SIG-M5 (cell line): Measurements from ENCODE around the gene ARHGAP24.

Experiments
- DNase-seq: peaks from one replicate; lab custom pipeline; 2025; lab: John Stamatoyannopoulos, UW

The ARHGAP24 gene

DNA sequence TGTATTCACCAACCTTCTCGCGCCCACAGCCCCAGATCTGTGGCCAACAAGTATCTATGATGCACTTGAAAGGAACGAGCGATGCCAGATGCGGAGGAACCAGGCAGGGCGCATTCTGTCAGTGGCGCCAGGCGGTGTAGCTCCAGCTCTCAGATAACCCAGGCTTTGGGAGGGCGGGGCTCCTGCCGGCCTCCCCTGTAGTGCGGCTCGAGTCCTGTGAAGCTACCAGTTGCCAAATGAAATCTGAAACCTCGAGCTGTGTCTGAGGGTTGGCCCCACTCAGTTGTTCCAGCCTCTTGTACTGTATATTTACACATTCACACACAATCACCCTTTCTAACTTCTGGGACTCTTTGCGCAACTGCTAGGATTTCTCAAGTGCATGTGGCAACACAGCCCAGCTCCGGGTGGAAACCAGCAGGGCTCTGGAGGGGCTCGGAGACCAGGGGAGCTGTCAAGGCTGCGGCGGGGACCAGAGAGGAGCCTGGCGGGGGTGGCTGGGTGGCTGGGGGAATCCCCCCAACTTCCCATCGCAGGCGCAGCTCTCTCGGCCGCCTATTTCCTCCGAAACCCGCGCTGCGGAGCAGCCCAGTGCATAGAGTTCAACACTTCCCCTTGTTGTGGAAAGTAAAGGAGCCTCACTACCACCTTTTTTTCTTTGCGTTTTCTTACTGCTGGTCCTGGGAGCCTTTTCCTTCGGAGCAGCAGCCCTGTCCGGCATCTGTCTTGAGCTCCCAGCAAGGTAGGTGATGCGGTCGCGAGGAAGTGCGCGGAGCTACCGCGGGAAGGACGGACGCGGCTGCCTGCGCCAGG is at the start of gene ARHGAP24:
TSS of gene ARHGAP24 (plus strand) at position 333 of the 813 bp plus-strand sequence.
- peak; percentile 56 for DNase-seq

DNA sequence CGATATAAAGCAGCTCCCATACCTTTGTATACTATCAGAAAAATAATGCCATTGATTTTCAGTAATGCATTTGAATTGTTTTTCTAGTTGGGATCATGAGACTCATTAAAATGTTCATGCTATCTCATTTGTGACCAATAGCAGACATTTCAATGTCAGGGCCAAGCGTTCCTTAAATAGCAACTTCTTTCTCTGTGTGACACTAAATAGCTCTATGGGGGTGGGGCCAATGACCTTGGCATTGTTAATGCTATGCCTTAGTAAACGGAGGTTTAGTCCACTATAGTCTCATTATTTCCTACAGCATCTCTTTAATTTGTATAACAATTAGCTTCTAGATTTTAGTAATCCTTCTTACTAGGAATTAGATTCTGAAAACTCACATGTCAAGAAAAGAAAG is 48.6 kb upstream of the ARHGAP24 start:
- DNase-seq: no peak

DNA sequence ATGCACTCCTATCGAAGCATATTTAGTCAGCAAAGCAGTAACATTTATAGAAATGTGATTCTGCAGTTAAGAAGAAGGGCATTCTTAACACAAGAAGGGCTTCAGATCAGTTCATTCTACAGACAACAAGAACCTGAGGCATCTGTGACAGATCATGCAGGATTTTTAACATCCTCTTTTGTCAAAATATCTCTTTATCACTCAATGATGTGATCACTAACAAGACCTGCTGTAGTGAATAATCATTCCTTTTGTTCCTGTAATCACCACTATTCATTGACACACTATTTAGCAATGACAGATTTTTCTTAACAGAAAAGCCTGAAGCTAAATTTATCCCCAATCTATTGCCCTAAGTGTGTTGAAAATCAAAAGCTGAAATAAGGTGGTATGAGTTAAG is 47.8 kb upstream of the ARHGAP24 start:
- no peak for DNase-seq

DNA sequence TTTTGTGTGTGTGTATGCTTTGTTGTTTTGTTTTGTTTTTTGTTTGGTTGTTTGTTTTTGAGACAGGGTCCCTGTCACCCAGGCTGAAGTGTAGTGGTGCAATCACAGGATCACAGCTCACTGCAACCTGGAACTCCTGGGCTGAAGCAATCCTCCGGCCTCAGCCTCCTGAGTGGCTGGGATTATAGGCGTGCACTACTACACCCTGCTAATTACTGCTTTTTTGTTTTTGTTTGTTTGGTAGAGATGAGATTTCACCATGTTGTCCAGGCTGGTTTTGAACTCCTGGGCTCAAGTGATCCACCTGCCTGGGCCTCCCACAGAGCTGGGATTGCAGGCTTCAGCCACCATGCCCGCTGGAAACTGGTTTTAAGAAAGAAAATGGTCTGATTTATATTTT is 44.7 kb upstream of the ARHGAP24 start:
- no peak for DNase-seq

DNA sequence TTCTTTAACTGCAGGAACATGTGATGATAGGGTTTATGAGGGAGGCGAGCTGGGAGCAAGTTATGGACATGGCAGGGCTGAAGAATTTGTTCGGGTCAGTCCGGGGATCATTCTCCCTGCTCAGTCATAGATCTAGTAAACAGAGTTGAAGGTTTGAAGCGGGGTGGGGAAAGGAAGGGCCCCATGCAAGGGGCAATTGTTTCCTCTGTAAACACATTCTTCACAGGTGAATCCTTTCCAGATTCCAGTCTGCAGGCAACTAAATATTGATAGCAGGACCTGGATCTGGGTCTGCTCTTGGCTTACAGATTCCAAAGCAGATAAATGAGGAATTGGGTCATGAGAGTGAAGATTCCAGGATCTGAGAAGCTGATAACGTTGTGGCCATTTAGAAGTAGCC is 44.3 kb upstream of the ARHGAP24 start:
- DNase-seq: no peak

DNA sequence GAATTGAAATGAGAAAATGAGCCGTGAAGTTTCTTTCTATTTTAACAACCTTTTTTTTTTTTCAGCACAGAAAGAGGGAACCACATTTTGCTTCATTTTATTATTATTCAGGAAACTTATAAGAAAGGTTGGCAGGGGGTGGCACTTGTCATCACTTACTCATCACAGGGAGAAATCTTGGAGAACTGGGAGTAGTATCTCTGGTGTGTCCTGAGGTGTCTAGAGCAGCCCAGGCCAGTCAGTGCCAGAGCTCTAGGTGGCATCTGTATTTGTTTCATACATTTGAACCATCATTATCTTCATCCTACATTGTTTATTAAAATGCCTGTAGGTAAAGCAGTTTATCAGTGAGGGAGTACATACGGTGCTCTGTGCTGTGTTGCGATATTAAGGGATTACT is 43.8 kb upstream of the ARHGAP24 start:
- DNase-seq: no peak

DNA sequence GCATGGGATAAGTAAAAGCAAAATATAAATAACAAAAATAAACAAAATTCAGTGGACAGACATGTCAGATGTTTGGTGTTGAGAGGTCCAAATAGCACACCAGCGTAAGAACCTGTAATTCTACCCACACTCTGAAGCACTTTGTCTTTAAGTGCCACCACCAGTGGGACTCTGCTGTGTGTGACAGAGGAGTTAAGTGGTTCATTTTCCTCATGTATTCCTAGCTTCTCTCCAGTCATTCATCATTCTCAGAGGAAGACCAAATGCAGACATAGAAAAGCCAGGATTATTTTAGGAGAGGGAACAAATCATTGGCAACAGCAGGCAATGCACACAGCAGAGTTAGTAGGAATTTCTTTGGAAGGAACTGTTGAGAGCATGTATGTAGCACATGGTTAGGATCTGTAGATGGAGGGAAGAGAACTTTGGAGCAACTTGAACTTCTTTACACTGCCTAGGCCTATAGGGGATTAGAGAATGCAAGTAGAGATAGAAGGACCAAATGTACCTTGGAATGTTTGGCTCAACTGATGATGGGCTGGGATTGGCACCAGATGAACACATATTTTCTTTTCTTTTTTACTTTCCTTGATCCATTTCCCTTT is 43.0 kb upstream of the ARHGAP24 start:
- no peak for DNase-seq

DNA sequence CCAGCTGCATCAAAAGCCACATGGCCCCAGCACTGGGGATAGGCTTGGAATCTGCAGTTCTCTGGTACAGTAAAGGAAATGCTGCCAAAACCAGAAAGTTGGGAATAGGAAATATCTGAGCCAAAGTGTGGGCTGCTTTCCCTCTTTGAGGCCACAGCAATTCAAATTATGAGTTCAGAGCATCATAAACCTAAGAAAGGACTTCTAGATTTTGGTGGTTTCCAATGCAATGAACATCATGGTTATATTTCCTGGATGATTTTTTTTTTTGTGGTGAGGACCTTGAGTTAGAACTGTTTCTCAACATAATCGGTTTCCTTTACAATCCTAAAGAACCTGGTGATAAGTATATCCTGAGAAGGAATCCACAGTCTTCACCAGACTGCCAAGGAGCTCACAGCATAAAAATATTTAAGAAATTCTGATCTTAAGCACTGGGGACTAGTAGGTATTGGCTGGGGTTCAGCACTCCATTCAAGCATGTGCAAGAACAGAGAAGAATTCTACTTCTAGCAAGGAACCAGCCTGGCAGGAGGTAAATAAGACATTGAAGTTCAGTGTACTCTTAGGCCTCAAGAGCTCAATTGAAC is 29.8 kb upstream of the ARHGAP24 start:
- DNase-seq: no peak

DNA sequence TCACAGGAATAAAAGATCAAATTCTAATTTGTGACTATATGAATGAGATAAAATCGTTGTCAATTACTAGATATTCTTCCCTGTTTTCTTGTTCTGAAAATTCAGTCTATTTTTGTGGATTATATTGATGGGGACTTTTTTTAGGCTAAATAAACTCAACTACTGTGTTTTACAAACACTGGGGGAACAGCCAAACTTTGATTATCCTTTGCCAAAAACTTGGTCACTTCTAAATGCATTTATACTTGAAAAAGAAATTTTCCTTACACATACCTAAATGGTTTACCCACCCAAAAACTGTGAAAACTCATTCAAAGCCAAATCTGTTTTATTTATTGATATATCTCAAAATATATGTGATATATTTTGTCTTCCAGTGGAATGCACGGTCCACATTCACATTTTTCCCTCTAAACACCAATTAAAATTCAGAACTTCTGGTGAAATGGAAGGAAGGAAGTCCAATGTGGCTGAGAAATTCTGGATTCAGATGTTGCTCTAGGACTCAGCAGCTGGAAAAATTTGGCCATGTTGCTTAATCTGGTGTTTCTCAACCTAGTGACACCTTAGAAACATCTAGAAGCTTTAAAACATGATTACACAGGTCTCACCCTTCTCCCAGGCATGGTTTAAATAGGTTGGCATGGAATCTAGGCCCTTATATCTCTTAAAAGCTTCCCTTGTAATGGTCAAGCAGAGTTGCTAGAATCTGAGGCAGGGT is 28.6 kb upstream of the ARHGAP24 start:
- no peak for DNase-seq

DNA sequence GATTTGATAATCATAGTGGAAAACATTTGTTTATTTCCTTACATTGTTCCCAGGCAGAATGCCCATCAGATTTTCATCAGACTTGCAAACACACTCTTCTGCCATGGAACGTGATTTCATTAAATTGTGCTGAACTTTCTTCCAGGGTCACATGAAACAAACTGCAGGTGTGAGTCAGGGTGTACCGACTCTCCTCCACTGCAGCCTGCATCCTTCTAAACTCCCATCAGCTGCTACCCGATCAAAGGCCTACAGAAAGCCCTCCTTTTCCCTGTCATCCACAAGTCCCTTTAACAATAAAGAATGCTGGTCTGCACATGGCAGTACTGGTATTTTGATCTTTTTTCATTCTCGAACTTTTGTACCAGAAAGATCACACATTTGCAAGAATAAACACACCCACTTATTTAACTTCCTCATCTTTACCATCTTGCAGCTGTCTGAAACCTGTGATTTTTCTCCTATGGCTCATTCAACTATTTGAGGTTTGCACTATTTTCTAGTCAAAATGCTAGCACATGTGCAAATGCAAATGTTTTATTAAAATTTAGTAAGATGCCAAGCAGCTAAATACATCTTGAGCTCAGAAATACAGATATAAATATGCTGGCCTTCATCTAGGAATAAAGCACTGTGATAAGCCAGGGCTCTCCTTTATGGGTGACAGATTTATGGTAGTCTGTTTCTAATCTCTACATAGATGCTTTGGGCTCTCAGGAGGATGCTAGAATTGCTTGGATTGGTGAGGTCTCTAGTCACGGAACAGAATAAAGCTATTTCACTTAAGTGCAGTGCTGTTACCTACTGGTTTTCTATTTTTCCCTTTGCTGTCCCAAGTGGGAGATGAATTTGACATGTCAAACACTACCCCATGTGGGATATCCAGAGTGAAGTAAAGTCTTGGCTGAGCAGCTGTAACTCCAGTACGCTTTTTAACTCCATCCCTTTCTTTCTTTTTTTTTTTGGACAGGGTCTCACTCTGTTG is 25.8 kb upstream of the ARHGAP24 start:
- no peak for DNase-seq

DNA sequence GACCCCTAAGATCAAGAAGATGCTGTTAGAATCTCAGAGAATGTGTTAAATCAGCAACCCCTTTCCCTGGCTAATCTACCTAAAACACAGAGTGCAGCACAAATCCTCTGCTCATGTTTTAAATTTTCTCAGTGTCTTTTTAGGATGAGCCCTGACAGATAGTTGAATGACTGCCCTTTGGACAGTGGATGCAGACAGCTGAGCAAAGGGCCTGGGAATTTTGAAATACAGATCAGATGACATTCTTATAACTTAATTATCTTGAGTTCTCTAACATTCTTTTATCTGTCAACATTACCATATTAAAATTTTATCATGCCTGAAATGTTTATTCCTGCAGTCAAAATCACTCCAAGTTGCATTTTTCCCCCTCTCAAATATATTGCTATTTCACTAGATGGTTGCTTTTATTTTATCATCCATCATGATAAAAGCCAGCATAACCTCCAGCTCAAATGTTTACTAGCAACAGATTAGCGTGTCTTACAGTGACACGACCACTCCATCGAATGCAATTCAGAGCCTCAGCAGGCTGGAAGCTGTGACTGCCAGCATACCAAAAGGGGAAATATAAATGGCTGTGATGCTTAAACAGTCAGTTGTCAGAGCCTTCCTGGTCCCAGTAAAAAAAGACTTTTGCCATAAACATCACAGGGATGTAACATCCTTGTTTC is 22.8 kb upstream of the ARHGAP24 start:
- no peak for DNase-seq

DNA sequence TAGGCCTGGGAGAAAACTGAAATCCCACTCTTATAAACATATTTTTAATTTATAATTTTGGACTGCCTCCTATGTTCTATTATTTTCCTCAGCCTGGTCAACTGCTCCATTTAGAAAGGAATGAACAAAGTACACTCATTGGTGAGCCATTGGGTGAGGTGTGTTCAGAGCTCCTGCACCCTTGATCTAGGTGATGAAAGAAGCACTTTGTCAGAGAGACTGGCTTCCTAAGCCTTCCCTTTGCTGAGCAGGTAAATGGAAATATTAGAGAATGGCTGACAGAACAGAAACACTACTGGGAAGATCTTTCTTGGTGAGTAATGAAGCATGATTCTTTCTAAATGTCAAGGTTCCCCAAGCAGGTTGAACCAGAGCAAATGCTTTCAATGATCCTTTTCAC is 19.0 kb upstream of the ARHGAP24 start:
- DNase-seq: no peak

DNA sequence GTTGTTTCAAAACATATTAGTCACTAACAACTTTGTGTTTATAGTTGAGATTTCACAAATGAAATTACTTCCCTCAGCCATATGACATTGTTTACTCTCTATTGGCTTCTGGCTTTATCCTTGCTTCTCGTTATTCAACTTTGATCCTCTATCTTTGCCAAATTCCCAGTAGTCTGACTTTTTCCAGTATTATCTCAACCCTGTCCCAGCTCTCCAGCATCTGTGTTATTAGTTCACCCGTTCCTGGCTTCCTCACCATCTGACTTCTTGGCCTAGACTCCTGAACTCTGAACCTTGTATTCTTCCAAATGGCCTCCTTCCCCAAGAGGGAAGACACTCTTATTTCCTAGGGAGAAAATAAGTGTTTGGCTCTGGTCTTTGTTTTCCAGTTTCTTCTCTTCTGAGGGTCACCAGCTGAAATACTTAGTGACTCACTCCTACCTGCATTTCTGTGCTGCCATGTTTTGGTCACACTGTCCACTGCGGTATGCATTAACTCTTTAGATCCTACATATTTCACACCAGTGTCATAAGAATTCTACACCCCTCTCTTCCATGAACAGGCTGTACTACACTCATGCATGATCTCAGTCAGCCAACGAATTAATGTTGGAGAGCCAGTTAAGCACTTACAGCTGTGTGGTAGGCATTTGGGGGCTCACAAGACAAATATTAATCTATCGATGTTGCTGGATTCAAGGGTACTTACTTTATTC is 17.0 kb upstream of the ARHGAP24 start:
- no peak for DNase-seq

DNA sequence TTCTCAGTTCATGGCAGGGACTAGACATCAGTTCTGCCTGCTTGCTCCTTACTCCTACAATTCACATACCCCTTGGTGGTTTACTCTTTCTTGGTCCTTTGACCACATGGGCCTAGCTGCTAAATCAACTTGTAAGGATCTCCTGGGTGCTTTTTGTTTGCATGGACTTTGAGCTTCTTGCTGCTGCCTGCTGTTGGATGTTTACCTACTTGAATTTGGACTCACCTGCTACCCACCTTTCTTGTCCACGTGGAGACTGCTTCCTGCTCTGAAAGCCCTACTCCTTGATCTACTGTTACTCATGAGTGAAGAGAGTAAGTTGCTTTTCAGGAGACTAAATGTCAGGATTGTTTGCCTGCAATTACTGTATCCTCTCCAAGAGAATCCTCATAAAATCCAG is 15.2 kb upstream of the ARHGAP24 start:
- DNase-seq: no peak

DNA sequence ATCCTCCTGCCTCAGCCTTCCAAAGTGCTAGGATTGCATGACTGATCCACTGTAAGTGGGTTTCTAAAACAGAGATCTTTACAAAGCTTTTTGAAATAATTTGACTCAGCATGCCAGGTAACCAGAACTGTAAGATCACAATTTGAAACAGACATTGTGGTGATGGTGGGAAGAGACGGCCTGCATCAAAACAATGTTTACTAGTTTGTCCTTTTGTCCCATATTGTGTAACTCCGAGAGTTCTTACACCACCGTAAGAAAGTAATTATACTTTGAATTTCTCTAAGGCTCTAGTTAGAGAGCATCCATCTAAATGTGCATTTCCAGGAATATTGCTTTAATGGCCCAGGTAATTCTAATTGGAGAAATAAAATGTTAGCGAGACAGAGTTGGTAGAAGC is 594 bp upstream of the ARHGAP24 start:
- DNase-seq: no peak

DNA sequence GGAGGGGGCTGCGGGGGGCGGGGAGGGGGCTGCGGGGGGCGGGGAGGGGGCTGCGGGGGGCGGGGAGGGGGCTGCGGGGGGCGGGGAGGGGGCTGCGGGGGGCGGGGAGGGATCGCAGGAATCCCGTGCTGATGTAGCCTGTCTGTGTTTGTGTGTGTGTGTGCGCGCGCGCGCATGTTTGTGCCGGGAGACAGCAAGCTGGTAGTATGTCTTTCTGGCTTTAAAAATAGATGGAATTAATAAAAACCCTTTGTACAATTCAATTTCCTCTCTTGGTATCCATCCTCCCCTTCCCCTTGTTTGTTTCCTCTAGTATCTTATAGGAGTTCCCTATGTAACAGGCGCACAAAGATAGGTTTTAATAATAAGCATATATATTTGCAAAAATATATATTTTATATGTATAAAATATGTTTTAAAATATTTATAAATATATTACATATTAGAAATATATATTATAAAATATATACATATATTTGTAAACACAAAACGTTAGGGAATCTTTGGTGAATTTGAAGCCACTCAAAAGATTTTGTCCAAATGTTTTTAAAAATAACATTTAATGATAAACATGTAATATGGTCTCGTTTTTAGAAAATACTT is 782 bp downstream of the ARHGAP24 start:
- DNase-seq: no peak

DNA sequence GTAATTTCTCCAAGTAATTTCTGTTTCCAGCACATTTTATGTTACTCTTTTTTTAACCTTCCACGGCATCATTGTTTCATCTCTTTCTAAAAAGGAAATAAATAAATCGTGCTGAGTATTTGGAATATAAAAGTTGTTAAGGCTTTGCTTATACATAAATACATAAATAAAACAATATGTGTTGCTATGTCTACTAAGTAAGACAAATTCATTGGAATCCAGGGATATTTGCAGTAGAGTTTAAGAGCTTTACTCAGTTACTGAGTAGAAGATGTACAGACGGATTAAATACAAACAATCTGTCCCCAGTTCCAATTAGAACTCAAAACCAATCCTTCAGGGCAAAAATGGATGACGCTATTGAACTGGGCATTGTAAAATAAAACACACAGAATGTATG is 1.4 kb downstream of the ARHGAP24 start:
- no peak for DNase-seq

DNA sequence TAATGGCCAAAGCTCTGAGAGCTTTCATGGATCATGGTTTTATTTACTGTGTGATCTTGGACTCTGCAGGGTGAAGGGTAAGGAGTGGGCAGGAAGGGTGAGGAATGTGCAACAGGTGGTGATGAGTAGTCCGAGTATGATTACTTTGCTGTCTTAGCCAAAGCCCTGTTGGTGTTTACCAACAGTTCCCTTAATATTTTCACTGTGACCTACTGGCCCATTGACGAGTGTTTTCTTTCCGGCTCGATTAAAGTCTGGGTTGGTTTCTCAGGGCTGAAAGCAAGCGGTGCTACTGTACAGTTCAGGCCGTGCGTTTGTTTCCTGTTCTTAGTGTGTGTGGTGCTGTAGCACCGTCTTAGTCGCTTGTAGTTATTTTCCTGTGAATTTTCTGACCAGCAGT is 2.6 kb downstream of the ARHGAP24 start:
- no peak for DNase-seq

DNA sequence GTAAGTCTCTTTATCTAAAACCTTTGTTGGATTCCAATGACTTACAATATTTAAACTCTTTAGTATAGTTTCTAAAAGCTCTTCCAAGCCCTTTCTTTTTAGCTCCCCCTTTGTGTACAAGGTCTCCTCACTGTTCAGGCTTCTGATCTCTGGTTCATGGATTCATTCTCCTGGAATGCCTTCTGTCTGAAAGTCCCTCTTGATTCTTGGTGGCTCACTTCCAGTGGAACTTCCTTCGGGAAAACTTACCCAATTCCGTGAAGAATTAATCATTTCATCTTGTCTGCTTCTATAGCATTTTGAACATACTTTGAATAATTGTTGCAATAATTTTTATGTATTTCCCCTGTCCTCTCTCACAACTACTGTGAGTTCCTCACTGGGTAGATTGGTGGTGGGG is 3.6 kb downstream of the ARHGAP24 start:
- no peak for DNase-seq
